GM21423 (cell line): ENCODE measurements around the gene PRAMEF20.

Experiments used
- ATAC-seq: cut with Tn5 transposase; IDR thresholded peaks from one replicate; pipeline ENCODE4 v1.9.1; 2021; ENCODE audit warnings: mild to moderate bottlenecking, moderate library complexity; ENCODE audit not compliant: unreplicated experiment

The PRAMEF20 gene

DNA sequence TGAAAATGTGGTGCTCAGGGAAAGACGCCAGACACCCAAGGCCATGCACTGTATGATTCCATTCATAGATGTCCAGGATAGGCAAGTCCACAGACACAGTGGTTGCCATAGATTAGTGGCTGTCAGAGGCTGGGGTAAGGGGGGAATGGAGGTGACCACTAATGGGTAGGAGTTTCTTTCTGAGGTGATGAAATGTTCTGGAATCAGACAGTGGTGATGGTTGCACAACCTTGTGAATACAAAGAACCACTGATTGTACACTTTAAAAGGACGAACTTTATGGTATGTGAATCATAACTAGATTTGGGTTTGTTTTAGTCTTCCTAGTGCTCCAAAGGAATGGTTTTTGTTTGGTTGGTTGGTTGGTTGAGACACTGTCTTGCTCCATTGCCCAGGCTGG is 51.7 kb downstream of the PRAMEF20 start:
- no peak for ATAC-seq

DNA sequence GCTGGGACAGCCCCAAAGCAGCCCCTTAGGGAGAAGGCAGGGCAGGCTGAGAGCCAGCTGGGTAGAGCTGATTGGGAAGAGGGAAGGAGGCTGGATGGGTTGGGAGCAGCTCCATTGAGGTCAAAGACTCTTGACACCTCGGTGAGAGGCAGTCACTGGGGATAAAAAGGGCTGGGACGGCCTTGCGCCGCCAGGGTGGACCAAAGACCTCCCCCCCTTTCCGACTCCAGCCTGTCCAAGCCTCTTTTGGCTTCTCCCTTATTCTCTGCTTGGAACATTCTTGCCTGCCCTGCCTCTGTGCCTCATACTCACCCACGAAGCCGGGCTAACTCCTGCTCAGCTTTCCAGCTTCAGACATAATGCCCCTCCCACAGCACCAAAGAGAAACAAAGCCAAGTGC is 52.4 kb downstream of the PRAMEF20 start:
- ATAC-seq: no peak

DNA sequence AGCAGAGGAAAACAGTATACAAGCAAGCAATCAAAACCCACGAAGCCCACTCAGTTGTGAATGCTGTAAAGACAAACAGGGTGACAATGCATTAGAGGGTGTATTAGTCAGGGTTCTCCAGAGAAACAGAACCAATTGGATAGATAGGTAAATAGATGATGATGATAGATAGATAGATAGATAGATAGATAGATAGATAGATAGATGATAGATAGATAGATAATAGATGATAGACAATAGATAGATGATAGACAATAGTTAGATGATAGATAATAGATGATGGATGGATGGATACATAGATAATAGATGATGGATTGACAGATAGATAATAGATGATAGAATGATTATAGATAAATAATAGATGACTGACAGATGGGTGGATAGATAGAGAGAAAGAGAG is 55.3 kb downstream of the PRAMEF20 start:
- no peak for ATAC-seq

- ATAC-seq: no peak
Measured at GRCh38 chr1:13469343-13469742, 59.1 kb downstream of the PRAMEF20 start.
